H9 (cell line): ENCODE measurements around the gene ITPR1. TPM values are rescaled to one million over a fixed set of nuclear protein-coding genes. Genes with fewer than 3 reads are reported as not detected.

Experiments
- DNase-seq: peaks from one replicate; pipeline ENCODE4 v3.0.0-alpha.2; 2017
- H2AFZ ChIP-seq: one replicate; pipeline ENCODE4 v1.6.1; 2013; ENCODE audit warnings: mild to moderate bottlenecking, low read length, control low read depth, moderate library complexity
- H2AK5ac ChIP-seq: 2 replicates; pipeline ENCODE4 v1.6.1; 2013; ENCODE audit warnings: low read length, control low read depth, mixed read lengths; ENCODE audit not compliant: insufficient read length
- H2BK120ac ChIP-seq: one replicate; pipeline ENCODE4 v1.6.1; 2013; ENCODE audit warnings: low read depth, mild to moderate bottlenecking, low read length, control low read depth, inconsistent platforms; ENCODE audit not compliant: poor library complexity, severe bottlenecking
- H2BK12ac ChIP-seq: 2 replicates; pipeline ENCODE4 v1.6.1; 2013; ENCODE audit warnings: low read length, control low read depth, mixed read lengths, low read depth; ENCODE audit not compliant: insufficient read length
- H2BK15ac ChIP-seq: 2 replicates; pipeline ENCODE4 v1.6.1; 2013; ENCODE audit warnings: low read depth, low read length, control low read depth
- H2BK20ac ChIP-seq: one replicate; pipeline ENCODE4 v1.6.1; 2013; ENCODE audit warnings: low read depth, mild to moderate bottlenecking, low read length, control low read depth, inconsistent platforms; ENCODE audit not compliant: poor library complexity, severe bottlenecking
- H2BK5ac ChIP-seq: 2 replicates; pipeline ENCODE4 v1.6.1; 2013; ENCODE audit warnings: low read length, control low read depth, mixed read lengths; ENCODE audit not compliant: insufficient read length
- H3K14ac ChIP-seq: 2 replicates; pipeline ENCODE4 v1.6.1; 2013; ENCODE audit warnings: low read length, control low read depth; ENCODE audit not compliant: insufficient read depth
- H3K18ac ChIP-seq: 2 replicates; pipeline ENCODE4 v1.6.1; 2013; ENCODE audit warnings: low read depth, mild to moderate bottlenecking, mixed read lengths, low read length, control low read depth; ENCODE audit not compliant: insufficient read length
- H3K23ac ChIP-seq: 2 replicates; pipeline ENCODE4 v1.6.1; 2013; ENCODE audit warnings: low read length, control low read depth, mixed read lengths, low read depth; ENCODE audit not compliant: insufficient read length
- H3K23me2 ChIP-seq: 2 replicates; pipeline ENCODE4 v1.6.1; 2013; ENCODE audit warnings: low read depth, mild to moderate bottlenecking, mixed read lengths, low read length, control low read depth; ENCODE audit not compliant: insufficient read length, poor library complexity, severe bottlenecking
- H3K27ac ChIP-seq: 2 replicates; pipeline ENCODE4 v1.5.1; 2013; ENCODE audit warnings: low read length, control low read depth, mixed read lengths, low read depth; ENCODE audit not compliant: insufficient read length
- H3K27me3 ChIP-seq: 2 replicates; pipeline ENCODE4 v1.6.1; 2013; ENCODE audit warnings: low read length, control low read depth, inconsistent platforms; ENCODE audit not compliant: insufficient read depth
- H3K4ac ChIP-seq: 2 replicates; pipeline ENCODE4 v1.6.1; 2013; ENCODE audit warnings: low read depth, mild to moderate bottlenecking, control low read depth, inconsistent platforms, low read length, moderate library complexity
- H3K4me1 ChIP-seq: 2 replicates; pipeline ENCODE4 v1.6.1; 2013; ENCODE audit warnings: low read length, control low read depth, inconsistent platforms; ENCODE audit not compliant: insufficient read depth
- H3K4me2 ChIP-seq: 2 replicates; pipeline ENCODE4 v1.6.1; 2013; ENCODE audit warnings: low read length, control low read depth, mixed read lengths; ENCODE audit not compliant: insufficient read length, insufficient read depth
- H3K56ac ChIP-seq: 2 replicates; pipeline ENCODE4 v1.6.1; 2013; ENCODE audit warnings: low read depth, mild to moderate bottlenecking, mixed read lengths, low read length, control low read depth; ENCODE audit not compliant: insufficient read length
- H3K79me1 ChIP-seq: 2 replicates; pipeline ENCODE4 v1.6.1; 2013; ENCODE audit warnings: low read depth, mild to moderate bottlenecking, moderate library complexity, low read length, control low read depth, inconsistent platforms; ENCODE audit not compliant: insufficient read depth, poor library complexity, severe bottlenecking
- H3K79me2 ChIP-seq: 2 replicates; pipeline ENCODE4 v1.6.1; 2013; ENCODE audit warnings: low read length, control low read depth, inconsistent platforms; ENCODE audit not compliant: insufficient read depth
- H3K9ac ChIP-seq: 2 replicates; pipeline ENCODE4 v1.6.1; 2013; ENCODE audit warnings: low read length, control low read depth, mixed read lengths; ENCODE audit not compliant: insufficient read length; ENCODE audit errors: extremely low read depth
- H3K9me3 ChIP-seq: one replicate; pipeline ENCODE4 v1.6.1; 2013; ENCODE audit warnings: low read depth, low read length, inconsistent platforms; ENCODE audit not compliant: control insufficient read depth
- H3T11ph ChIP-seq: one replicate; pipeline ENCODE4 v1.6.1; 2013; ENCODE audit warnings: mild to moderate bottlenecking, low read length, control low read depth, inconsistent platforms
- H4K20me1 ChIP-seq: one replicate; pipeline ENCODE4 v1.6.1; 2013; ENCODE audit not compliant: control insufficient read depth, insufficient read length, insufficient read depth
- H4K5ac ChIP-seq: 2 replicates; pipeline ENCODE4 v1.6.1; 2013; ENCODE audit warnings: low read depth, mild to moderate bottlenecking, mixed read lengths, low read length, control low read depth; ENCODE audit not compliant: insufficient read length
- H4K8ac ChIP-seq: replicated peaks from 2 replicates; pipeline ENCODE4 v1.6.1; 2013; ENCODE audit warnings: low read length, control low read depth, mixed read lengths, low read depth; ENCODE audit not compliant: insufficient read length
- H4K91ac ChIP-seq: 2 replicates; pipeline ENCODE4 v1.6.1; 2013; ENCODE audit warnings: low read depth, mild to moderate bottlenecking, moderate library complexity, mixed read lengths, low read length, control low read depth; ENCODE audit not compliant: insufficient read length
- H3K27ac Mint-ChIP-seq, 3 experiments: 2 replicates in 2 of 3; 3 replicates in 1 of 3; pipeline ENCODE4 v1.8.0; 2020 to 2021; ENCODE audit warnings: mixed read lengths in 3 of 3, mild to moderate bottlenecking in 1 of 3, moderate library complexity in 1 of 3
- H3K27me3 Mint-ChIP-seq: 2 replicates; pipeline ENCODE4 v1.8.0; 2021; ENCODE audit warnings: low read depth, mild to moderate bottlenecking, moderate library complexity, mixed read lengths
- H3K36me3 Mint-ChIP-seq, 3 experiments: 2 replicates in 2 of 3; 3 replicates in 1 of 3; pipeline ENCODE4 v1.8.0; 2020 to 2021; ENCODE audit warnings: low read depth in 3 of 3, mixed read lengths in 3 of 3; ENCODE audit not compliant: insufficient read depth in 1 of 3
- H3K4me1 Mint-ChIP-seq, 2 experiments: 2 replicates each; pipeline ENCODE4 v1.8.0; 2020; ENCODE audit warnings: mixed read lengths in 2 of 2
- H3K4me3 Mint-ChIP-seq, 2 experiments: 2 replicates in 1 of 2; 3 replicates in 1 of 2; pipeline ENCODE4 v1.8.0; 2020 to 2021; ENCODE audit warnings: mild to moderate bottlenecking in 2 of 2, mixed read lengths in 2 of 2, moderate library complexity in 1 of 2
- H3K9me3 Mint-ChIP-seq, 2 experiments: 2 replicates in 1 of 2; 3 replicates in 1 of 2; pipeline ENCODE4 v1.8.0; 2020; ENCODE audit warnings: mild to moderate bottlenecking in 2 of 2, mixed read lengths in 2 of 2, moderate library complexity in 1 of 2
- WGBS: extraction: QIAGEN DNeasy Blood & Tissue Kit; methylation state at CpG from one replicate; pipeline ENCODE4 v1.1.7; 2013; ENCODE audit warnings: missing lambda C conversion rate, low lambda C conversion rate, mixed read lengths; ENCODE audit not compliant: insufficient read length; ENCODE audit errors: extremely low coverage; 5-methylcytosine and 5-hydroxymethylcytosine counted together
- total RNA-seq: library from RNA; stranded (reverse); gene quantifications from 2 replicates; pipeline ENCODE4 v1.2.1, GENCODE V29; 2021
- TF ChIP-seq, protein P1 (sequence below): fragments of 200-600 bp; sonication (generic); conservative IDR thresholded peaks from 3 replicates; pipeline ENCODE4 v1.8.0; 2021; ENCODE audit warnings: antibody characterized with exemption, mild to moderate bottlenecking

ITPR1 gene
- total RNA-seq, 1 experiment from 2014 or later, result 4.2 TPM

DNA sequence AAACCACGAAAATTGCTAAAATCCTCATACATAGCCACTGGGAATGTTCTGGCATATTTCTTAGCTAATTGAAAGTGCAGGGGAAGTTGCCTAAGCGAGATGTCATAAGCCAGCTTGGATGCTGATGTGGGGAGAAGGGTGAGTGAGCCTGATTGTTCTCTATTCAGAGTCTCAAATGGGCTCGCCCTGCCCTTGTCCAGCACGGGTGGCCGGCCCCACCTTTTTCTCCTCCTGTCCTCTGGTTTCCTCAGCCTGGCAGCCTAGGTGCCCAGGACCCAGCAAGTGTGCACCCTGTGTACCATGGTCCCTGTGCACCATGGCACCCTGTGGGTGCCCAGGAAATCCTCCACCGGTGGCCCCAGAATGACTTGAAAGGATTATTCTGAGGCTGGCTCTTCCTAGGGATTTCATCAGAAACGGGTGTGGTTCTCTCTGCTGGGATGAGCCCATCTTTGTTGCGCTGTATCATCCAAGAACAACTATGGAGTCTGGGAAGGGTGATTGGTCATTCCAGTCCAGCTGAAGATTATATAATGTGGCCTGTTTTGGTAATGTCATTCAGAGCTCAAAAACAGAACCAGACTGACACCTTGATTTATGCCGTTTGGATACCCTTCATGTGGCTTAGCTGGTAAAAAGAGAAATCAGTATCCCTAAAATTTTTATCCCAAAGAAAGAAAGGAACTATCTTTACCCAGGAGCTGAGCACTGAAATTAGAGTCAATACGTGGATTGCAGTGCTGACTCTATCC lies 335.3 kb downstream of the ITPR1 start:
- no peaks in the 10 kb centered on the region for H4K20me1 ChIP-seq
- H3K9ac ChIP-seq, result no peak overlapping the region
- no peaks in the 10 kb centered on the region for H3K27me3 Mint-ChIP-seq
- no peaks in the 10 kb centered on the region for H3K23me2 ChIP-seq
- no peaks in the 10 kb centered on the region for H3K79me1 ChIP-seq
- H3K23ac ChIP-seq, result no peak overlapping the region
- no peaks in the 10 kb centered on the region for H3K9me3 Mint-ChIP-seq
- no peak overlapping the region for H3K27ac ChIP-seq
- no peak overlapping the region for H4K5ac ChIP-seq
- H2BK15ac ChIP-seq, result no peak overlapping the region
- no peaks in the 10 kb centered on the region for H3K79me2 ChIP-seq
- no peak overlapping the region for H4K8ac ChIP-seq
- H2AFZ ChIP-seq, result no peak overlapping the region
- H3K4me2 ChIP-seq, result no peak overlapping the region
- no peak overlapping the region for H3K56ac ChIP-seq
- no peak overlapping the region for H2BK20ac ChIP-seq
- no peak overlapping the region for H3K4ac ChIP-seq
- H3K18ac ChIP-seq, result no peak overlapping the region
- WGBS, result no CpG with 5 or more reads among the region's 10 CpGs
- no peak overlapping the region for H3T11ph ChIP-seq
- peaks cover 22 to 23% of the 10 kb centered on the region in 2 experiments for H3K4me1 Mint-ChIP-seq
- no peak overlapping the region for H3K4me3 Mint-ChIP-seq
- DNase-seq, result no peak
- no peak overlapping the region for H2BK5ac ChIP-seq
- no peak overlapping the region for H3K14ac ChIP-seq
- H3K27me3 ChIP-seq, result no peaks in the 10 kb centered on the region
- TF ChIP-seq, protein P1, sequence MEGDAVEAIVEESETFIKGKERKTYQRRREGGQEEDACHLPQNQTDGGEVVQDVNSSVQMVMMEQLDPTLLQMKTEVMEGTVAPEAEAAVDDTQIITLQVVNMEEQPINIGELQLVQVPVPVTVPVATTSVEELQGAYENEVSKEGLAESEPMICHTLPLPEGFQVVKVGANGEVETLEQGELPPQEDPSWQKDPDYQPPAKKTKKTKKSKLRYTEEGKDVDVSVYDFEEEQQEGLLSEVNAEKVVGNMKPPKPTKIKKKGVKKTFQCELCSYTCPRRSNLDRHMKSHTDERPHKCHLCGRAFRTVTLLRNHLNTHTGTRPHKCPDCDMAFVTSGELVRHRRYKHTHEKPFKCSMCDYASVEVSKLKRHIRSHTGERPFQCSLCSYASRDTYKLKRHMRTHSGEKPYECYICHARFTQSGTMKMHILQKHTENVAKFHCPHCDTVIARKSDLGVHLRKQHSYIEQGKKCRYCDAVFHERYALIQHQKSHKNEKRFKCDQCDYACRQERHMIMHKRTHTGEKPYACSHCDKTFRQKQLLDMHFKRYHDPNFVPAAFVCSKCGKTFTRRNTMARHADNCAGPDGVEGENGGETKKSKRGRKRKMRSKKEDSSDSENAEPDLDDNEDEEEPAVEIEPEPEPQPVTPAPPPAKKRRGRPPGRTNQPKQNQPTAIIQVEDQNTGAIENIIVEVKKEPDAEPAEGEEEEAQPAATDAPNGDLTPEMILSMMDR, result no peak
- H2BK12ac ChIP-seq, result no peak overlapping the region
- H2BK120ac ChIP-seq, result no peak overlapping the region
- H3K4me1 ChIP-seq, result peaks cover 2% of the 10 kb centered on the region; the same call in 1 of the 2 replicates
- no peaks in the 10 kb centered on the region; a peak in 1 of 7 replicates for H3K36me3 Mint-ChIP-seq
- H4K91ac ChIP-seq, result no peak overlapping the region
- no peak overlapping the region for H2AK5ac ChIP-seq
- H3K9me3 ChIP-seq, result no peaks in the 10 kb centered on the region
- H3K27ac Mint-ChIP-seq, result no peak overlapping the region
